ENCODE results near the gene REEP5.
"Not testable (repeated sequence)": the region's sequence is repeated elsewhere in the genome, so short reads cannot be mapped to it uniquely, and the experiment has no call there.

REEP5 gene

GRCh38 chr5:112933651-112934365 lies 11.8 kb upstream of the REEP5 start:
- no peak for DNase-seq (ENCODE audit: low read depth in 2 of 2, low spot score in 1 of 2)

GRCh38 chr5:112933105-112933504 lies 11.1 kb upstream of the REEP5 start:
- no peak for DNase-seq (ENCODE audit: low read depth in 2 of 2, low spot score in 1 of 2)

GRCh38 chr5:112931473-112931872 lies 9.4 kb upstream of the REEP5 start:
- no peak for DNase-seq (ENCODE audit: low read depth in 2 of 2, low spot score in 1 of 2)

- no peak for DNase-seq (ENCODE audit: low read depth in 2 of 2, low spot score in 1 of 2)
These were observed 8.0 kb upstream of the REEP5 start for GRCh38 chr5:112930082-112930344.

GRCh38 chr5:112929336-112930081 lies 7.5 kb upstream of the REEP5 start:
- DNase-seq (ENCODE audit: low read depth in 2 of 2, low spot score in 1 of 2): no peak

GRCh38 chr5:112923988-112924387 lies 2.0 kb upstream of the REEP5 start:
- no peak for DNase-seq (ENCODE audit: low read depth in 2 of 2, low spot score in 1 of 2)

- no peak for DNase-seq (ENCODE audit: low read depth in 2 of 2, low spot score in 1 of 2)
These were observed 1.3 kb upstream of the REEP5 start for GRCh38 chr5:112923148-112923917.

- DNase-seq (ENCODE audit: low read depth in 2 of 2, low spot score in 1 of 2): peak in 1 of 2 donors; percentile 31
These were observed 798 bp downstream of the REEP5 start for GRCh38 chr5:112921026-112921832.

GRCh38 chr5:112919972-112920371 lies 2.1 kb downstream of the REEP5 start:
- DNase-seq (ENCODE audit: low read depth in 2 of 2, low spot score in 1 of 2): no peak

- DNase-seq (ENCODE audit: low read depth in 2 of 2, low spot score in 1 of 2): no peak
These were observed 3.3 kb downstream of the REEP5 start for GRCh38 chr5:112918679-112919078.

GRCh38 chr5:112918136-112918535 lies 3.9 kb downstream of the REEP5 start:
- DNase-seq (ENCODE audit: low read depth in 2 of 2, low spot score in 1 of 2): no peak

GRCh38 chr5:112917453-112917995 lies 4.5 kb downstream of the REEP5 start:
- no peak for DNase-seq (ENCODE audit: low read depth in 2 of 2, low spot score in 1 of 2)

- DNase-seq (ENCODE audit: low read depth in 2 of 2, low spot score in 1 of 2): no peak
These were observed 6.2 kb downstream of the REEP5 start for GRCh38 chr5:112915831-112916230.

GRCh38 chr5:112914584-112914983 lies 7.4 kb downstream of the REEP5 start:
- DNase-seq (ENCODE audit: low read depth in 2 of 2, low spot score in 1 of 2): no peak

GRCh38 chr5:112910529-112910928 lies 11.5 kb downstream of the REEP5 start:
- no peak for DNase-seq (ENCODE audit: low read depth in 2 of 2, low spot score in 1 of 2)

GRCh38 chr5:112908854-112909253 lies 13.2 kb downstream of the REEP5 start:
- no peak for DNase-seq (ENCODE audit: low read depth in 2 of 2, low spot score in 1 of 2)

GRCh38 chr5:112907166-112907631 lies 14.8 kb downstream of the REEP5 start:
- no peak for DNase-seq (ENCODE audit: low read depth in 2 of 2, low spot score in 1 of 2)

- no peak for DNase-seq (ENCODE audit: low read depth in 2 of 2, low spot score in 1 of 2)
These were observed 15.4 kb downstream of the REEP5 start for GRCh38 chr5:112906637-112907036.

- DNase-seq (ENCODE audit: low read depth in 2 of 2, low spot score in 1 of 2): not testable (repeated sequence)
These were observed 17.0 kb downstream of the REEP5 start for GRCh38 chr5:112904996-112905395.

- no peak for DNase-seq (ENCODE audit: low read depth in 2 of 2, low spot score in 1 of 2)
These were observed 19.5 kb downstream of the REEP5 start for GRCh38 chr5:112902561-112902960.

- DNase-seq (ENCODE audit: low read depth in 2 of 2, low spot score in 1 of 2): no peak
These were observed 26.3 kb downstream of the REEP5 start for GRCh38 chr5:112895682-112896081.
